HG03460 (cell line): ENCODE data around the gene PRRT1B.
A peak's percentile ranks its signal among the peaks of the same experiment; 100 is the strongest.

Experiments
- ATAC-seq: cut with Tn5 transposase; IDR thresholded peaks from one replicate; pipeline ENCODE4 v1.9.1; 2021; ENCODE audit not compliant: unreplicated experiment

The PRRT1B gene

DNA sequence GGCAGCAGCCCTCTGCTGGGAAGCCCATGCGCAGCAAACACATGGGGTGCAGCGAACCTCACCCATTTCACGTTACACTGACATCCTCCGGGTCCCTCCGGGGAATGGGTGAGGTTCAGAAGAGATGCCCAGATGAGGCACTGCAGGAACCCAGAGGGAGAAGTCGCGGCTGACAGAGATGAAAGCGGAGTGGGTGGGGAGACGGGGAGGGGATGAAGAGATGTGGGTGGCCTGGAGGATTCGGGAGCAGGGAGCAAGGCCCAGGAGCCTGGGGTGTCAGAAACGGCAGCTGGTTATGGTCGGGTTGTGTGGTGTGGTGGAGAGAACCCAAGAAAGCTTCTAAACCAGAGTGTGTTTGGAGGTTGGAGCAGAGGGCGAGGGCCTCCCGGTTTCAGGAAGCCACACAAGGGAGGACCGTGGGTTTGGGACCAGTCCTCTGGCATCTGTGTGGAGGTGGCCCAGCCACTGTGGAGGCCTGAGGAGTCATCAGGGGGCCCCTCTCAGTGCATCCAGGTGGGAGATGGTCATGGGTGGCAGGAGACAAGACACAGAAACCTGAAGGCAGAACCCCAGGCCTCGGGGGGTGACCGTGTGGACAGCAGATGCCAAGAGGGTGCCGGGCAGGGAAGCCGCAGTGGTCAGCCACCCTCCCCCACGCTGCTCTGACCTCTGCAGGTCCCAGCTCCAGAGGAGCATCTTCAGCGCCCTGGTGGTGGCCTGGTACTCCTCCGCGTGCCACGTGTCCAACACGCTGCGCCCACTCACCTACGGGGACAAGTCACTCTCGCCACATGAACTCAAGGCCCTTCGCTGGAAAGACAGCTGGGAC lies 22.9 kb upstream of the PRRT1B start:
- ATAC-seq, result no peak

DNA sequence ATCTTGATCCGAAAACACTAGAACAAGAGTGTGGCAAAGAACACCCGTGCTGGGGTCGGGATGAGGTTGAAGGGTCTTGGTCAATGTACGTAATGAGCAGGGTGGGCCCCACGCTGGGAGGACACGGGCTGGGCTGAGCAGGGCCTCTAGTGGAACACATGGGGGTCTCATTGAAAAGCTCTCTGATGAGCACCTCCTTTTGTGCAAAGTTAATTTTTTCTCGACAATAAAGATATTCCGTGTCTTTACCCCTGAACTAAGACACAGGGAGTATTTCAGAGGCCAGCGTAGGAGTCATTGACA lies 22.3 kb upstream of the PRRT1B start:
- no peak for ATAC-seq

DNA sequence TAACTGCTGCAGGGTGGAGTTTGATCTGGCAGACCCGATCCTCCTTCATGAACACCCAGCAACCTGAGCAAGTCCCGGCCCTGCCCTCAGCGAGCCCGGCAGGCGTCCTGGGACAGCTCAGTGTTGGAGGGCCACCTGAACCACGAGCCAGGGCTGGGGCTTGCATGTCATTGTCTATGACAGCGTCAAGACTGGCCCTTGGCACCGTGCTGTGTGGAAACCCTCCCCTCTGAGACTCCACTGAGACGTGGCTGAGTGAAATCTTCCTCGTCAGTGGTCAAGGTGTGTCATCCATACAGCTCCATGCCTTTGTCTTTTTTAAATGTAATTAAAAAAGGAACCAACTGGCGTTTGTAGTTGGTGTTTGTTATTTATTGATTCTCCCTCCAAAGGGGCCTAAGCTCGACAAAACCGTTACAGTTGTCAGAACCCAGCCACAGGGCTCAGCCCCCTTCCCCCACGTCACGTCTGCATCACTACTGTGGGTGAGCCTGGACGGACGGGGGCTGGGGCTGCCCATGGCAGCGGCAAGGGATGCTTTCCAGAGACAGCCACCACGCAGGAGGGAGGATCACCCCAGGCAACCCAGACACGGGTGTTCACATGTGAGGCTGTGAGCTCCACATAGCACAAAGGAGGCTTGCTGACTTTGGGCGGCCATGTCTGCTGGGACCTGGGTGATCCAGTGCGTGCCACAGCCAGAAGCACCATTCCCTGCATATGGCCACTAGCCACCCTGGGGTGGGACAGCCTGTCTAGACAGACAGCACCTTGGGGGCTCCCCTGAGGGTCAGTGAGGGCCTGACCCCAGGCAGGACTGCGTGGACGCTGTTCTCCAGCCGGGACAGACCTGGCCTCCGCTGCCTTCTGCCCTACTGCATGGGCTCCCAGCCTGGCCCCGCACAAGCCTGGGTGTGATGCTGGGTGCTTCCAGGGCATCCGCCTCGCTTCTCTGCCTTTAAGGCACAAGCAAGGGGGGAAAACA lies 21.6 kb upstream of the PRRT1B start:
- ATAC-seq, result no peak

DNA sequence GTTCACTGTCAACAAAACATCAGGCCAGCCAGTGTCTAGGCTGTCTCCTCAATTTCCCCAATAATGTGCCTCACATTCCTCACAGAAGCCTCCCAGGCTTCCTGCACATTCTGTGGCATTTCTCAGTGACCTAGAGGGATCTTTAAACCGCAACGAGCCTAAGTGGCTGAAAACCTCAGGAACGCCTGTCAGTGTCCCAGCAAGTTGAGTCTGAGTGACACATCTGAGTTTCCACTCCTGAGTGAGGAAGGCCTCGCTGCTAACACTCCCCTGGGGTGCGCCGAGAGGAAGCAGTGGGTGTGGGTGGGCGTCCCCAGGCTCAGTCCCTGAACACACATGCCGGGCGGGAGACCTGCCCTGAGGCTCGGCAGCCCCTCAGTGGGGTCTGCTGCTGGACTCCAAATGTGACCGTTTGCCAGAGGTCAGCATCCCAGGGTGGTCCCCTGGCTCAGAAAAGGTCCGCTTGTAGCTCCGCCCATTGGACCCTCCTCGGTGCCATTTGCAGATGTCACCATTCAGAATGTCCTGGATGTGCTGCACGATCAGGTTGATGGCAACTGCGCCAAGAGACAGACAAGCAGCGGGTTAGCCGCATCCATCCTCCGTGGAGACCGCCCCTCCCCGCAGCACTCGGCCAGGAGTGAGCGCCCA lies 20.5 kb upstream of the PRRT1B start:
- ATAC-seq, result no peak

DNA sequence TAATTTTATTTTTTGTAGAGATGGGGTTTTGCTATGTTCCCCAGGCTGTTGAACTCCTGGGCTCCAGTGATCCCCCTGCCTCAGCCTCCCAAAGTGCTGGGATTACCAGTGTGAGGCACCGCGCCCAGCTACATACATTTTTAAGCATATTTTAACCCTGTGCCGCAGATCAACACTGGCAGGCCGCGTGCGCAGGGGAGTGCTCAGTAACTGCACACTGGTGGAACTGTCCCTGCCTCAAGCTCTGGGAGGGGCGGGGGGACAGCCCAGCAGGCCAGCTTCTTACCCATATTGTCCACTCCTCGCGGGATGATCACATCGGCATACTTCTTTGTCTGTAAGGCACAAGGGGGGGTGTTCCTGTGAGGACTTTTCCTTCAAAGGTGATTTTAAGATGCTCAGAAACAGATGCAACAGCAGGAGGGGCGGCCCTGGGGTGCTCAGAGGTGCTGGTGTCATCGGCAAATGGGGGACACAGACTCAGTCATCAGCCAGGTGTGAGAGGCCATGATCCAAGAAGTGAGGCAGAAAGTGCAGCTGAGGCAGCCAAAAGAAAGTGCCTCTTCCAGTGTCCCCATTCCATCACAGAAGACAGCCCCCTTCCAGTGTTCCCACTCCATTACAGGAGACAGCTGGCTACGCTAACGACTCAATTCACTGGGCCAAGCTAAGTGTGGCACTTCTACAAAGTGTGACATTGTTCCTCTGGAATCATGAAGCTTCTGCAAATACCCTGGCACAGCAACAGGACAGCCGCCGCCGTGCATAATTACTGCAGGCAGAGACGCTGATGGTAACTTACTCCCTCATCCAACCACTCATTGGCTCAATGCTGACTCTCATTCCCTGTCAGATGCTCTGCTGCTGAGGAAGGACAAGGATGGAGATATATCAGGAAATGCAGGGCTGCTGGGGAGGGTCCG lies 19.4 kb upstream of the PRRT1B start:
- ATAC-seq, result no peak

DNA sequence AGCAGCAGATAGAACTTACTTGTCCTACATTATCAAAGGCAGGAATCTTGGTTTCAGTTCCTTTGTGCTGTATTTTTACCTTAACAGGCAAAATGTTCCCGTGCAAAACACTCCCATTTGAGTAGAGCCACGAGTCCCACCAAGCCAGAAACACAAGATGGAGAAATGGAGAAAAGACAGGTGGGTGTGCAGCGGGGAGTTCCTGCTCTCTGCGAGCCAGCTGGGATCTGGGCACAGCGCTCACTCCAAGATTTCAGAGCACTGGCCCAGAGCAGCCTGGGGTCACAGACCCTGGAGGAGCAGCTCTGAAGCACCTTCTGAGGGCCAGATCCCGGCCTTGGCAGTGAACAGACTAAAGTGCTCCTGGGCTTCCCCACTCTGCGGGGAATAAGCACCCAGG lies 17.1 kb upstream of the PRRT1B start:
- ATAC-seq, result no peak

DNA sequence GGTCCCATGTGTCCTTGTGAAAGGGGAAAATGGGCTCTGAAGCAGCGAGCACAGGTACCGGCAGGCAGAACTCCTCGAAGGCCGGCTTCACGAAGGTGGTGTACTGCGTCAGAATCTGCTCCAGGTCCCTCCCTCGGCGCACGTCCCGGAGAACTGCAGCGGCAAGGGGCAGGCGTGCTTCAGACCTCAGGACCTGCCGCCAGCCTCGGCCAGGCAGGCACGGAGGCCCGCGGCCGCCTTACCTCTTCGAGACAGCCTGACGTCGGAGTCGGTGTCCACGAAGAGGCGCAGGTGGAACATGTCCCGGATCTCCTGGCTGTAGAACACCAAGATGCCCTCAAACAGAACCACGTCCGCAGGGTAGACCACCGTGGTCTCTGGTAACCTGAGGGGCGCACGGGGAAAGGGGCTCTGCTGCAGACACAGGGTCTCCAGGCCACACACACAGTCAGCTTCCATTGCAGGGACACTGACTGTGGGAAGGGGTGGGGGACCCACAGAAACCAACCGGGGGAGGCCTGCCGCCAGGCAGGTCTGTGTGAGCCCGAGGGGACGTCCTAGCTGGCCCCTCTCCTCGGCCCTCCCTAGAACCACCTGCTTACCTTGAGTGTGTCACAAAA lies 16.3 kb upstream of the PRRT1B start:
- ATAC-seq, result no peak

DNA sequence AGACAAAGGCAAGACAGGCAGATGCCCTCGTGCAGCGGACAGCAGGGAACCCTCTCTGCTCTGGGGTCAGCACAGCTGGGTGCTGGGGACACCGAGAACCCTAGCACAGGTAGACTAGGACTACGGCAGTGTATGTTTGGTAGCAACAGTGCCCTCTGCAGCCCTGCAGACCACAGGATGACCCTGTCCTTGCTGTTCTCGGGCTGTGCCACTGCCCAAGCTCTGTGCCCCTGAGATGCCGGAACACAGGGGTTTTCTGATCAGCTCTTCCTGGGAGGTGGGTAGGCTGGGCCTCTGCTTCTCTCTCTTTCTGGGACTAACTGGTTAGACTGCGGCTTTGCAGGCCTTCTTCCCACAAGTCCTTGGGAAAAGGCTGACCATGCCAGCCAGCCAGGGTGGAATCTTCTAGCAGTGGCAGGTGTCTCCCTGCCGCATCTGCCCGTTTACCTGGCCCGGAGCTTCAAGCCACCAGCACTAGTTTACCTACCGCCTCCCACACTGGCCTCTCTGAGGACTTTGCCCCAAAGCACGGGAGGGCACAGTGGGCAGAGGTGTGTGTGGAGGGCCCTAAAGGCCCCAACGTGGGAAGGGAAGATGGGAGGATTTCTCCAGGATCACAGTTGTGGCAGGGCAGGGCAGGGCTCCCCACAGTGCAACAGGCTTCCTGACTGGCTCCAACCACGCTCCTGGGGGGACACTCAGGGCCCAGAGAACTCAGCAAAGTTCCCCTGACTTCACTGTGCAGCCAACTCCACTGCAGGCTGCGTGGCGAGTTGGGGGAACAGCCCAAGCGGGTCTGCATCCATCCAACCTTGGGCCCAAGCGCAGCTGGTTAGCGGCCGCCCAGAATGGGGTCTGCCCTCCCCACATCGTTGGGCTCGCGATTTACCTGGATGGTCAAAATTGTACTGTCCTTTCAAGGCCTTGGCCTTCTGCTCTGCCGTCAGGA lies 15.5 kb upstream of the PRRT1B start:
- no peak for ATAC-seq

DNA sequence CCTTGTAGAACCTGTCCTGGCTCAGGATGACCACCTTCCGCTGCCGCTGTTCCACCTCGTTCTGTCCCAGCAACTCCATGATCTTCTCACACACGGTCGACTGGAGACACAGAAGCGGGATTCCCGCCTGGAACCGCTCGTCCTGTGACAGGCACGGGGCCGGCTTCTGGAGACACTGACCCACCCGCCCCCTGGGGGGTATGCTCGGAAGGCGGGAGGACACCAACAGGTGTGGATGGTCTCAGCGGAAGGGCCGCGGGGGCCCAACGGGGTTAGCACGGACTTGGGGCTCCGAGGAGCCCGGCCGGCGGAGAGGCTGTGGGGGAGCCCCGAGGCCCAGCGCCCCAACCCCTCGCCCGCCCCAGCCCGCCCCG lies 14.8 kb upstream of the PRRT1B start:
- ATAC-seq, result peak; percentile 22

DNA sequence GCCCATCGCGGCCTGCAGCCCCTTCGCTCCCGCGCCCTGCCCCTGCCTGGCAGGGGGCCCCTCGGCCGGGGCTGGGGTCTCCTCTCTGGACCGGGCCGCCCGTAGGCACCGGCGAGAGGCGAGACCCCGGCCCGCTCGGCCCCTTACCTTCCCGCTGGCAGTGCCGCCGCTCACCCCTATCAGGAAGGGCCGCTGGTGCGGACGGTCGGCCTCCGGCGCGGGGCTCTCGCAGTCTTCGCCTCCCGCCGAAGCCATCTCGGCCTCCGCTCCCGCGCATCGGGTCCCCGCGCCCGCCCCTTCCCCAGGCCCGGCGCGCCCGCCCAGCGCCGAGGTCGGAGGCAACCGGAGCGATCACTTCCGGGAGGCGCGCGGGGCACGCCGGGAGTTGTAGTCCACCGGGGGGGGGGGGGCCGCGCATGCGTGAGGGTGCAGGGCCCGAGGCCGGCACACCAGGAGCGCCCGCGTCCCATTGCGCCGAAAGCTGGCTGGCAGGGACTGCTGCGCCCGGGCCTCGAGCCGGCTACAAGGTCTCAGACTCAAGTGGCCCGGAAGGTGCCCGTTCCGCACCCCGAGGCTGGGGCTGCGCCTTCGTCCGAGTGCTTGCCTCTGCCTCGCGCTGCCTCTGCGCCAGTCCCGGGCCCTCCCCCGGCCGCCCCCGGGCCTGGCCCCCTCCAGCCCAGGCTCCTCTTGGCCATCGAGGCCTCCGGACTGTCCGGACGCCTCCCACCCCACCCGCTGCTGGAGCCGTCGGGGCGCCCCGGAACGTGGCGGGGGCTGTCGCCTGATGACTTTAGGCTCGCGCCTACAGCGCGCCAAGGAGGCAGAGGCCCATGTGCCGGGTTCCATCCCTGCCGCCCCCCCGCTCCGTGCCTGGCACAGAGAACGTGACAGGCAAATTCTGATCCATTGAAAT lies 14.1 kb upstream of the PRRT1B start, which contains the start of gene UCK1:
Gene UCK1 (minus strand): TSS at position 344 of the 913 bp plus-strand sequence. CDS start 89 bp downstream, at position 255.
- peak; percentile 83 for ATAC-seq

DNA sequence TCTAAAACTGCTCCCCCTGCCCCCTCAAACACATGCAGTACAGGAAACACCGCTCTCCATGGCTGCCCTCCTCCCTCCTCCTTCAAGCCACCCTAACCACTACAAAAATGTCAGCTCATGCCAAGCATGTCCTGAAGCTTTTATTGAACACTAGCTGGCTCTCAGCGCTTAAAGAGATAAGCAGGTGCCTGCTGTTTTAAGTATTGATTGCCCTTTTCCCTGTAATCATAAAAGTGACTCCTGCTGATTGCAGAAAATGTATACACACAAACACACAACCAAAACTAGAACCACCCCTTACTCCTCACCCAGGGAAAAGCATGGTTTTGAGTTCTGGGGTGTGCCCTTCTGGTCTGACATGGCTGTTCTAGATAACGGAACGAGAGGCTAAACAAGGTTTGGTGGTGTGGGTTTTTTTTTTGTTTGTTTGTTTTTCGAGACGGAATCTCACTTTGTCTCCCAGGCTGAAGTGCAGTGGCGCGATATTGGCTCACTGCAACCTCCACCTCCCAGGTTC lies 10.5 kb upstream of the PRRT1B start:
- ATAC-seq, result no peak

DNA sequence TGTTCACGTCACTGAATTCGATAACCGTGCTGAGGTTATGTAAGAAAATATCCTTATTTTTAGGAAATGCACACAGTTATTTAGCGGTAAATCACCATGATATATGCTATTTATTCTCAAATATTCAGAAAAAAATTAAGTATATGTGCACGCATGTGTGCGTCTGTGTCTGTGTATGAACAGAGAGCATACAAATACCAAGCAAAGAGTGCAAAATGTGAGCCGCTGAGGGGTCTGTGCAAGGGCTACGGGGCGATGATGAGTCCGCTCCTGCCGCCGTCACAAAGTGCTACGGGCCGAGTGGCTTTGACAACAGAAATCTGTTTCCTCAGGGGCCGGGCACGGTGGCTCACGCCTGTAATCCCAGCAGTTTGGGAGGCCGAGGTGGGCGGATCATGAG lies 7.4 kb upstream of the PRRT1B start:
- no peak for ATAC-seq

DNA sequence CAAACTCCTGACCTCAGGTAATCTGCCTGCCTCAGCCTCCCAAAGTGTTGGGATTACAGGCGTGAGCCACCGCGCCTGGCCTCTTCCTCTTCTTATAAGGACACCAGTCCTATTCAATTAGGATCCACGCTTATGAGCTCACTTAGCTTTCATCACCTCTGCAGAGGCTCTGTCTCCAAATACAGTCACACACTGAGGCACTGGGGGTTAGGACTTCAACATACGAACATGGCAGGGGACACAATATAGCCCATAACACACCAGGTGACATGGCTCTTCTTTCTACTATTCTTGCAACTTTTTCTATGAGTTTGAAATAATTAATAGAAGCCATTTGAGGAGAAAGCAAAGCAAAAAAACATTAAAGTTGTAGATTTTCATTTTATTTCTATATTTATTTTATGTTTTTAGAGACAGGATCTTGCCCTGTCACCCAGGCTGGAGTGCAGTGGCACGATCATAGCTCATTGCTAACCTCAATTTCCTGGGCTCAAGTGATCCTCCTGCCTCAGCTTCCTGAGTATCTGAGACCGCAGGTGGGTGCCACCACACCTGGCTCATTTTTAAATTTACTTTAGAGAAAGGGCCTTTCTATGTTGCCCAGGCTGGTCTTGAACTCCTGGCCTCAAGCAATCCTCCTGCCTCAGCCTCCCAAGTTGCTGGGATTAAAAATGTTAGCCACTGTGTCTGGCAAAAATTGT lies 6.0 kb upstream of the PRRT1B start:
- no peak for ATAC-seq

DNA sequence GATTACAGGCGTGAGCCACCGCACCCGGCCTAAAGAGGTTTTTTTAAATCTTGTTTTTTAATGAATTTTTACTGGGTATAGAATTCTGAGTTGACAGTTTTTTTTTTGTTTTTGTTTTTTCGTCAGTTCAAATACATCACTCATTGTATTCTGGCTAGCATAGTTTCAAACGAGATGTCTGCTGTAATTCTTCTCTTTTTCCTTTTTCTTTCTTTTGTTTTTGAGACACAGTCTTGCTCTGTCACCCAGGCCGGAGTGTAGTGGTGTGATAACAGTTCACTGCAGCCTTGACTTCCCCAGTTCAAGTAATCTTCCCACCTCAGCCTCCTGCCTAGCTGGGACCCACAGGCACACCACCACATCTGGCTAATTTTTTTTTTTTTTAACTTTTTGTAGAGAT lies 2.2 kb upstream of the PRRT1B start:
- no peak for ATAC-seq

DNA sequence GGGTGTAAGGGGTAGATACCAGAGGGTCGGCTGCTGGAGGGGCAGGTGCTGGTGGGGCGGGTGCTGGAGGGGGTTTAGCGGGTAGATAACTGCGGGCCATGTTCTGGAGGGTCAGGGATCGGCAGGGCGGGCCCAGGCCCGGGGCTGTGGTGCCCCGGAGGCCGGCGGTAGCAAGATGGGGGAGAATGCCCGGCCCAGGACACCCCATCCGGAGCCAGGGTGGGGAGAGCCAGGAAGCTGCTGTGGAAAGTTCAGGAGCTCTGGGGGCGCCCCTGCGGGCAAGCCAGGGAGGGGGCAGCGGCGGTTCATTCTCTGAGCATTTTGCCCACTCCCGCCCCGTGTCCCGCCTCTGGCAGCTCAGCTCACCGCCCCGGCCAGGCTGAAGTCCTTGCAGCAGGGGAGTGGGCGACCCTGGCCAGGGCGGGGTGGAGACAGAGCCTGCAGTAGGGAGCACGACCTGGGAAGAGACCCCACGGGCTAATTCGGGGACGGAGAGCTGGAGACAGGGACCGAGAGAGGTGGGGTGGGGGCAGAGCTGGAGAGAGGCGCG lies 538 bp downstream of the PRRT1B start:
- ATAC-seq, result no peak

DNA sequence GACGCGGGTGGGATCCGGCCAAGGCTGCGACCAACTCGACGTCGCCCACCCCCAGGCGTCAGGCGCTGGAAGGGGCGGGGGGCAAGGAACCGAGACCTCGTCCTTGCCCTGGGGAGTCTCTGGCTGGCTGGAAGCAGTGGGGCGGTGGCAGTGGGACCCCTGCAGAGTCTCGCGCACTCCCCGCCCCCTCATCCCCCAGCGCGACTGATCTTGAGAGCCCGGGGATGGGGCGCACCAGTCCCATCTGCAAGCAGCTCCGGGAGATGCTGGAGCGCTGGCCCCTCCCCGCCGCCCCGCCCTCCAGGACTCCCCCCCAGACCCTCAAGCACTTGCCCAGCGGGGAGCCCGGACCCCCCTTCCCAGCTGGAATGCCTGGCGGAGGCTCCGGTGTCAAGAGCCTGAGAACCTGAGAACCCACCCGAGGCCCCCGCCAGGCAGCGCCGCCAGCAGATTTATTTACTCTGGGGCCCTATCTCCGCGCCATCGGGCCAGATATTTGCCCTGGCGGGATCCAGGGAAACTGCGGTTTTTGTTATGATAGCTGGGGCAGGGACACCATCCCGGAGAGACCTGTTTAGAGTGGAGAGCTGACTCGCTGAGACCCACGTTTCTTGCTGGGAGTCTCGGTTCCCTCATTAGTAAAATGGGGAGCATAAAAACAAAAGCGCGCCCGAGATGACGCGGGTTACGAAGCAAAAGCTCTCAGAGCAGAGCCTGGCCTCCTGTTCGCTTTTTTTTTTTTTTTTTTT lies 1.2 kb downstream of the PRRT1B start:
- ATAC-seq, result no peak
